Osteoblast (primary cell): ENCODE measurements around the gene FAN1. TPM values are rescaled to one million over a fixed set of nuclear protein-coding genes. Genes with fewer than 3 reads are reported as not detected.

Experiments
- DNase-seq: peaks from one replicate; pipeline ENCODE4 v3.0.0; 2011; ENCODE audit warnings: low spot score, mixed read lengths; ENCODE audit not compliant: insufficient read length; ENCODE audit errors: missing footprints
- H2AFZ ChIP-seq: 2 replicates; pipeline ENCODE4 v1.6.0; 2011; ENCODE audit warnings: mild to moderate bottlenecking, low read length
- H3K27ac ChIP-seq: 2 replicates; pipeline ENCODE4 v1.5.1; 2011; ENCODE audit warnings: mild to moderate bottlenecking, low read depth, low read length, moderate library complexity
- H3K27me3 ChIP-seq: 2 replicates; pipeline ENCODE4 v1.6.0; 2012; ENCODE audit warnings: mild to moderate bottlenecking, control low read depth, inconsistent platforms, low read length, moderate library complexity; ENCODE audit not compliant: insufficient read depth
- H3K36me3 ChIP-seq: 2 replicates; pipeline ENCODE4 v1.5.1; 2011; ENCODE audit warnings: mild to moderate bottlenecking, low read length, control low read depth, moderate library complexity; ENCODE audit not compliant: insufficient read depth
- H3K4me1 ChIP-seq: 2 replicates; pipeline ENCODE4 v1.5.1; 2011; ENCODE audit warnings: mild to moderate bottlenecking, low read length, control low read depth, moderate library complexity; ENCODE audit not compliant: insufficient read depth
- H3K4me2 ChIP-seq: 2 replicates; pipeline ENCODE4 v1.6.0; 2011; ENCODE audit warnings: mild to moderate bottlenecking, low read length; ENCODE audit not compliant: insufficient read depth
- H3K4me3 ChIP-seq: fragments of 200-600 bp; sonication (generic); 3 replicates; pipeline ENCODE4 v1.5.1; 2012; ENCODE audit warnings: mild to moderate bottlenecking, low read length, inconsistent platforms; ENCODE audit not compliant: insufficient read depth
- H3K79me2 ChIP-seq: 2 replicates; pipeline ENCODE4 v1.6.0; 2012; ENCODE audit warnings: mild to moderate bottlenecking, low read length, control low read depth, inconsistent platforms; ENCODE audit not compliant: insufficient read depth
- H3K9me3 ChIP-seq: 2 replicates; pipeline ENCODE4 v1.5.1; 2011; ENCODE audit warnings: low read depth, low read length, control low read depth
- H4K20me1 ChIP-seq: 2 replicates; pipeline ENCODE4 v1.6.0; 2012; ENCODE audit warnings: mild to moderate bottlenecking, low read length, control low read depth; ENCODE audit not compliant: insufficient read depth
- total RNA-seq: library from RNA; depleted of rRNA; stranded (reverse); fragments of >200 nt; gene quantifications from 2 replicates; pipeline ENCODE4 v1.2.3, GENCODE V29; 2012
- TF ChIP-seq, protein P1 (sequence below): IDR thresholded peaks from 2 replicates; pipeline ENCODE4 v1.5.1; 2011; ENCODE audit warnings: mild to moderate bottlenecking, low read depth, low read length, moderate library complexity; ENCODE audit errors: extremely low read depth

The FAN1 gene
- total RNA-seq, 1 donor = 16.3 TPM

DNA sequence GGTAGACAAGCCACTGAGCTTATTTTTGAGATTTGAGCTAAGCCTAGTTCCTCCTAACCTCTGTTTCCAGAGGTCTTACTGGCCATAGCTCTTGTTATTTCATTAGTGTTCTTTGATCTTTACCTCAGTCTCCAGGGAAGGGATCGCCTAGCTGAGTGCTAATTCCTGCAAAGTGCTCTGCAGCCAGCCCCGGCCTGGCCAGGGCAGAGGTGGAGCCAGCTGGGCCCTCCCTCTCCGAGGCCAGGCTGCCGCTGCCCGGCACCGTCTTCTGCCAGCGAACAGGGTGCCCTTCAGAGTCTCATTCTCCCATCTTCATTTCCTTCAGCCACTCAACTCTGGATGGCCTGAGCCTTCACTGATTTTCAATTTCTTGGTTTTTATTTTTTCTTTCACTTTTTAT lies 19.7 kb downstream of the FAN1 start:
- Histone ChIP-seq H3K36me3 (peaks cover 66% of the 10 kb centered on the region), H3K27me3 (no peaks in the 10 kb centered on the region), H3K4me1 (peaks cover 17% of the 10 kb centered on the region), H3K27ac (no peak overlapping the region), H3K4me2 (no peak overlapping the region), H4K20me1 (no peaks in the 10 kb centered on the region), H3K9me3 (no peaks in the 10 kb centered on the region), H3K4me3 (no peak overlapping the region), H2AFZ (no peak overlapping the region), H3K79me2 (no peaks in the 10 kb centered on the region)
- TF ChIP-seq, protein P1, sequence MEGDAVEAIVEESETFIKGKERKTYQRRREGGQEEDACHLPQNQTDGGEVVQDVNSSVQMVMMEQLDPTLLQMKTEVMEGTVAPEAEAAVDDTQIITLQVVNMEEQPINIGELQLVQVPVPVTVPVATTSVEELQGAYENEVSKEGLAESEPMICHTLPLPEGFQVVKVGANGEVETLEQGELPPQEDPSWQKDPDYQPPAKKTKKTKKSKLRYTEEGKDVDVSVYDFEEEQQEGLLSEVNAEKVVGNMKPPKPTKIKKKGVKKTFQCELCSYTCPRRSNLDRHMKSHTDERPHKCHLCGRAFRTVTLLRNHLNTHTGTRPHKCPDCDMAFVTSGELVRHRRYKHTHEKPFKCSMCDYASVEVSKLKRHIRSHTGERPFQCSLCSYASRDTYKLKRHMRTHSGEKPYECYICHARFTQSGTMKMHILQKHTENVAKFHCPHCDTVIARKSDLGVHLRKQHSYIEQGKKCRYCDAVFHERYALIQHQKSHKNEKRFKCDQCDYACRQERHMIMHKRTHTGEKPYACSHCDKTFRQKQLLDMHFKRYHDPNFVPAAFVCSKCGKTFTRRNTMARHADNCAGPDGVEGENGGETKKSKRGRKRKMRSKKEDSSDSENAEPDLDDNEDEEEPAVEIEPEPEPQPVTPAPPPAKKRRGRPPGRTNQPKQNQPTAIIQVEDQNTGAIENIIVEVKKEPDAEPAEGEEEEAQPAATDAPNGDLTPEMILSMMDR = no peak
- DNase-seq = no peak

DNA sequence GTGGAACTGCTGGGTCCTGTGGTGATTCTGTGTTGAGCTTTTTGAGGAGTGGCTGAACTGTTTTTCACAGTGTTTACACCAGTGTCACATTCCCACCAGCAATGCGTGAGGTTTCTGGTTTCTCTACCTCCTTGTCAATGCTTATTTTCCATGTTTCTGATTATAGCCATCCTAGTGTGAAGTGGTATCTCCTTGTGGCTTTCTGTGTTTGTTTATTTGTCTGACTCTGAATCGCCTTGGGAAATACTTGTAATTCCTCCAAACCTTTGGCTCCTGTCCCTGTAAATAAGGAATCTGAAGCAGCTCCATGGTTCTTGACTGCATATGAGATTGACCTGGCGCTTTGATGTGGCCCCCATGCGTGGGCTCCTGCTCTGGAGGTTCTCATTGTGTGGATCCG lies 20.6 kb downstream of the FAN1 start:
- H4K20me1 ChIP-seq = no peaks in the 10 kb centered on the region
- H3K4me1 ChIP-seq = peaks cover 17% of the 10 kb centered on the region
- no peak for DNase-seq
- no peaks in the 10 kb centered on the region for H3K79me2 ChIP-seq
- no peak overlapping the region for H3K27ac ChIP-seq
- H3K36me3 ChIP-seq = peaks cover 69% of the 10 kb centered on the region
- no peak overlapping the region for H2AFZ ChIP-seq
- no peak overlapping the region for H3K4me2 ChIP-seq
- no peak overlapping the region for H3K4me3 ChIP-seq
- H3K27me3 ChIP-seq = no peaks in the 10 kb centered on the region
- H3K9me3 ChIP-seq = no peaks in the 10 kb centered on the region
- TF ChIP-seq, protein P1 = no peak

DNA sequence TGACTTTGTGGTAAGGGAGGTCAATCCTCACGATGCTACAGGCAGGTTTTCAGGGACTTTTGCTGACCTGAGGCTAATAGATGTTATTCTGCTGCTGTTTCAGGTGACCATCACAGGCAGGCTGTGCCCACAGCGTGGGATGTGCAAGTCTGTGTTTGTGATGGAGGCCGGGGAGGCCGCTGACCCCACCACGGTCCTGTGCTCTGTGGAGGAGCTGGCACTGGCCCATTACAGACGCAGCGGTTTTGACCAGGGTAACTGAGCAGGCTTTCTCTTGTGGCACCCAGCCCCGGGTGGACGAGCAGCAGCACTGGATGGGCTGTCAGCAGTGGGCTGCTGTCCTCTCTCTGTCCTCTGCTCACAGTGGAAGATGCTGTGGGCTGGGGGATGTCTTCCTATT lies 22.0 kb downstream of the FAN1 start:
- H3K27ac ChIP-seq = no peak overlapping the region
- no peak overlapping the region for H3K4me2 ChIP-seq
- H3K4me1 ChIP-seq = peaks cover 17% of the 10 kb centered on the region
- no peak for DNase-seq
- H2AFZ ChIP-seq = no peak overlapping the region
- TF ChIP-seq, protein P1 = no peak
- no peak overlapping the region for H3K4me3 ChIP-seq
- no peaks in the 10 kb centered on the region for H4K20me1 ChIP-seq
- no peaks in the 10 kb centered on the region for H3K79me2 ChIP-seq
- H3K9me3 ChIP-seq = no peaks in the 10 kb centered on the region
- peaks cover 65% of the 10 kb centered on the region for H3K36me3 ChIP-seq
- no peaks in the 10 kb centered on the region for H3K27me3 ChIP-seq

DNA sequence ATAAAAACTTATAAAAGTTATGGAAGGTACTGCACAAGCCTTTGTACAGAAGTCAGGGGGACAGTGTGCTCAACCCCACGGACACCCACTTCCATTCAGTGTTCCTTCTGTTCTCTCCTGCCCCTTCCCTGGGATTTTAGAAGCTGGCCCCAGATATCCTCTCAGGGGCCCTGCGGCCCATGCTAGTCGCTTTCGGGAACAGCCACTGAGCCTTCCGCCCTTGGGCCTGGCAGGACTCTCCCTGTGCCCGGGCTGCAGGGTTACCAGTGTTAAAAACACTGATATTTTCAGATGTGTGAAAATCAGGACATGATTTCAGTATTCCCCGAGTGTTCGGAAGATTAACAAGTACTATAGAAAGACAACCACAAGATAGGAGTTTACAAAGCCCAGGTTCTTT lies 22.4 kb downstream of the FAN1 start:
- Histone ChIP-seq H3K79me2 (no peaks in the 10 kb centered on the region), H3K27me3 (no peaks in the 10 kb centered on the region), H3K4me2 (no peak overlapping the region), H2AFZ (no peak overlapping the region), H3K9me3 (no peaks in the 10 kb centered on the region), H3K27ac (no peak overlapping the region), H3K36me3 (peaks cover 70% of the 10 kb centered on the region), H3K4me1 (peaks cover 17% of the 10 kb centered on the region), H4K20me1 (no peaks in the 10 kb centered on the region), H3K4me3 (no peak overlapping the region)
- TF ChIP-seq, protein P1 = no peak
- no peak for DNase-seq
